GM19193 (cell line): ENCODE measurements around the gene PTPRN2.

Experiments
- POLR2A ChIP-seq: IDR thresholded peaks from 4 replicates; pipeline ENCODE4 v1.6.1; 2011; ENCODE audit not compliant: insufficient read depth, insufficient read length; ENCODE audit errors: extremely low read depth

Gene PTPRN2

GRCh38 chr7:158320328-158320727, 267.3 kb downstream of the PTPRN2 start:
- no peak for TF ChIP-seq POLR2A

DNA sequence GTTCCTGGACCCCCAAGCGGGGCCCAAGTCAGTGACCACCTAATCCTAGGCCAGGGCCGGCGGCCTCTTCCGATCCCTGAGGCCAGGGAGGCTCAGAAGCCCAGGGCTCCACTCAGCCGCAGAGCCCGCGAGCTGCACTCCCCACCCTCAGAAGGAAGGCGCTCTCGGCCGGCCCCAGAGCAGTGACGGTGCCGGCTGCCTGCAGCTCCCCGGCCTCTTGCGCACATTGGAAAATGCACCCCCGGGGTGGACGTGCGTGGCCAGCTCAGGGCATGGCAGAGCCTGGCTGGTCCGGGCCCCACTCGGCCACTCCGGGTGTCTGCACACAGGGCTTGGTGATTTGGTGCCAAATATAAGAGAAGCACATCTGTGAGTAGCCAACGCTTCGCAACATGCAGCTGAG, 269.1 kb downstream of the PTPRN2 start:
- TF ChIP-seq POLR2A = no peak

DNA sequence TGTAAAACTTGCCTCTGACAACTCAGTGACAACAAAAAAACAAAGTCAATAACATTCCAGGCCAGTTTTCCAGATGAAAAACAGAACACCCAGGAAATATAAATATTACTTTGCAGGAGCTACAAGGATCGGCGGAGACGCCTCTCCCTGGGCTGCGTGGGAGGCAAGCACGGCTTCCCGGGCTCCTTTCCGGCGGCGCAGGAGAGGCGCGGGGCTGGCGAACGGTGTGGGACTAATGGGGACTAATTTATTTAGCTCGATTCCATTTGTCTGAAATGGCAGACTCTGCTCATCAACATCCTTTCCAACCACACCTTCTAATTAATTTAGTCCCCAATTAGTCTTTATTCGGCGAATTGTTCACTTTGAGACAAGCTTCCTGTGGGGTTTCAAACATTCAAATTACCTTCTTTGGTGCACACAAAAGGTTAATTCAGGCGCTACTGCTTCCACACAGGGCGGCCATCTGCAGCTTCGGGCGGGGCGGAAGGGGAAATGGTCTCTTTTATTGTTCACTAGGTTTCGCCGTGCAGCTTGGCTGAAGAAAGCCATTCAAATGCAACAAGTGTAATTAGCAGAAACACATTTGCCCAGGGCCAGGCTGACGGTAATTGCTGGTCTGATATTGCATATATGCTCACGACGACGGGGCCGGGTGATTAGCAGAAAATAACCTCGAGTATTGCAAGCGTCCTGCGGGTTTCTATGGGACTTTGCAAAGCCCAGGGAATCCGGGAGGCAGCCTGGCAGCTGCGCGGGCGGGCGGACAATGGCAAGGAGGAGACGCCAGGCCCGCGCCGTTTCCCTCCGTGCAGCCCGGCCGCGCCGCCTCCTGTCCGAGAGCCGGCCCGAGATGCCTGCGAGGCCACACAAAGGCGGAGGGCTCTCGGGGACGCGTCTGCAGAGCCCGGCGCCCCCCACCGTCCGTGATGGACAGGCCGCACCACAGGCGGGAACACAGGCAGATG, 270.1 kb downstream of the PTPRN2 start:
- no peak for TF ChIP-seq POLR2A

DNA sequence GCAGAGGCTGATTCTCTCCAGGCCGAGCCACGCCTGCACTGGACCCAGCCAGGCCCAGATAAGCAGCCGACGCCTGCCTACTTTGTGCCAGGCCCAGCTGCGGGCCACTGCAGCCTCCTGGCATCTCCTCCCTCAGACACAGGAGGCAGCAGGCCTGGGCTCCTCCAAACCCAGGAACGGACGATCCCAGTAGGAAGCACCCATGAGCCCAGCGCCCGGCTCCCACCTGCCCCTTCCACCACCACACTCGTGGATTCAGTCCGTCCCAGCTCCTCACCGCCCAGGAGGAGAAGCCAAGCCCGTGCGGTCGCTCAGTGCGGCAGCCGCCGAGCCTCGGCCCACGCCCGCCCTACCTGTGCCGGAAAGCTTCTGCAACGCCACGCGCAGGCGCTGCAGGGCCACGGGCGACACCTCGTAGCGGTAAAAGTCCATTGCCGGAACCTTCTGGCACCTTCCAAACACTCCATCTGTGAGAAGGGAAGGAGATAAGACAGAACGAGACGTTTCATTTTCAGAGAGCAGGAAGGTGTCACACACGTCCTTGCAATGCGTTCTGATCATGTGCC, 271.1 kb downstream of the PTPRN2 start:
- TF ChIP-seq POLR2A = no peak

- no peak for TF ChIP-seq POLR2A
These were observed 271.7 kb downstream of the PTPRN2 start for GRCh38 chr7:158315881-158316280.

DNA sequence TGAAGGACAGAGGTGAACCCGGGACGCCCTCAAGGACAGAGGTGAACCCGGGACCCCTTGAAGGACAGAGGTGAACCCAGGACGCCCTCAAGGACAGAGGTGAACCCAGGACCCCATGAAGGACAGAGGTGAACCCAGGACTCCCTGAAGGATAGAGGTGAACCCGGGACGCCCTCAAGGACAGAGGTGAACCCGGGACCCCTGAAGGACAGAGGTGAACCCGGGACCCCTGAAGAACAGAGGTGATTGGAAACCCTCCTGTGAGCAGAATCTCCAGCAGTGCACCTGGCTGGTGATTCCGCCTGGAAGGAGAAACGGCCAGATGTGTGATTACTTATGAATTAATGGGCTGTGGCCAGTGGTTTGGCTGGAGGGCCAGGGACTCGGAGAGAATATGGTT, 272.3 kb downstream of the PTPRN2 start:
- TF ChIP-seq POLR2A = no peak

DNA sequence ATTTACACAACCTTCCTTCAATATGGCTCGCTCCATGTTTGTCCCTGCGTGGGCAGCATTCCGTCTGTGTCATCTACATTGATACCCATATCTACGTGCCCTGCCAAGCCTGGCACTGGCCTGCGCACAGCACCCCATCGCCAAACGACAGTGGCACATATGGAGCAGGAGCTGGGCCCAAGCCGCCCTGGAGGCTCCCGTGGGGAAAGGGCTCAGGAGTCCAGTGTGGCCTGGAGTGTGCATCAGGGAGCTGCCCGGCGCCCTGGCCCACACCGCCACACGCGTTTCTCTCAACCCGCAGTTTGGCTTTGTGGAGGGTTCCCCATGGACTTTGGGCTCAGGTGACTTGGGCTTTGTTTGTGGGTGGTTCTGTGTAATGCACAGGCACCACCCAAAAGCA, 273.2 kb downstream of the PTPRN2 start:
- no peak for TF ChIP-seq POLR2A

- no peak for TF ChIP-seq POLR2A
These were observed 273.7 kb downstream of the PTPRN2 start for GRCh38 chr7:158313931-158314330.

DNA sequence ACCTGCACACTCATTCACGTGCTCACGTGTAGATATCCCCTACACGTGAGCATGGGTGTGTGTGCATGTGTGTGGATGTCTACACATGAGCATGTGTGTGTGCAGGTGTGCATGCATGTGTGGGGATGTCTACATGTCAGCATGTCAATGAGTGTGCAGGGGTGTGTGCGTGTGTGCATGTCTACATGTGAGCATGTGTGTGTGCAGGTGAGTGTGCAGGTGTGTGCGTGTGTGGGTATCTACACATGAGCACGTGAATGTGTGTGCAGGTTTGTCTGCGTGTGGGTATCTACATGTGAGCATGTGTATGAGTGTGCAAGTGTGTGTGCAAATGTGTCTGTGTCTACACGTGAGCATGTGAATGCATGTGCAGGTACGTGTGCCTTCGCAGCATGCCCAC, 274.8 kb downstream of the PTPRN2 start:
- TF ChIP-seq POLR2A = no peak

DNA sequence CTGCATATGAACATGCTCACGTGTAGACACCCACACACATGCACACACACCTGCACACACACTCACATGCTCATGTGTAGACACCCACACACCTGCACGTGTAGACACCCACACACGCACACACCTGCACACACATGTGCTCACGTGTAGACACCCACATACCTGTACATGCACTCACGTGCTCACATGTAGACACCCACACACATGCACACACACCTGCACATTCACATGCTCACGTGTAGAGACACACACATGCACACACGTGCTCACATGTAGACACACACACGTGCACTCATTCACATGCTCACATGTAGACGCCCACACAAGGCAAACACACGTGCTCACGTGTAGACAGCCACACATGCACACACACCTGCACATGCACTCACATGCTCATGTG, 275.8 kb downstream of the PTPRN2 start:
- no peak for TF ChIP-seq POLR2A

- no peak for TF ChIP-seq POLR2A
These were observed 276.5 kb downstream of the PTPRN2 start for GRCh38 chr7:158310924-158311666.

GRCh38 chr7:158309868-158310763, 277.5 kb downstream of the PTPRN2 start:
- TF ChIP-seq POLR2A = no peak

DNA sequence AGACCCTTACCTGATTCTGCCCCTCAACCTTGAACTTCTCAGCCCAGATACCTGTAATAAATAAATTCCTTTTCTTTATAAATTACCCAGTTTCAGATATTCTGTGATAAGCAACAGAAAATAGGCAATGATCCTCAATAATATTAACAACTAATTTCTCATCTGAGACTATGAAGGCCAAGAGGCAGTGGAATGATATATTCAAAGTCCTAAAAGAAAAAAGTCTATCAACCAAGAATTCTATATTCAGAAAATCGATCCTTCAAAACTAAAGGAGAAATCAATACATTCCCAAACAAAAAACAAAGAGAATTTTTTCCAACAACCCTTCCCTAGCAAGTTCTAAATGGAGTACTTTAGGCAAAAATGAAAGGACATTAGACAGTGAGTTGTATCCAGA, 279.6 kb downstream of the PTPRN2 start:
- TF ChIP-seq POLR2A = no peak

DNA sequence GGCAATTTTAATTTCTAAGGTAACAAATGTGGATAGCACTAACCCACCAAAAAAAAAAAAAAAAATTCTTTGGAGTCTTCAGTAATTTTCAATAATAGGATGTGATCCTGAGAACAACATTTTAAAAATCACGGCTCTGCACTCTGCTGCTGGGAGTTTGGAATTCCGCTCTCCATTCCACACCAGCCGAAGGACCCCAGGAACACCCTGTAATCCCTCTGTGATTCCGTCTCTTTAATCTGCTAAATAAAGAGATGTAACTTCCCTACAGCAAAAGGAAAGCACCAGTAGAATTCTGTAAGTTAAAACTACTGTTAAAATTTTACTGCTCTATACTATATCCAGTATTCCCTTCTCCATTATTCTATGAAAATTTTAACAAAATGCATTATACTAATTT, 284.5 kb downstream of the PTPRN2 start:
- no peak for TF ChIP-seq POLR2A

- no peak for TF ChIP-seq POLR2A
These were observed 285.2 kb downstream of the PTPRN2 start for GRCh38 chr7:158302274-158303070.

GRCh38 chr7:158301207-158301606, 286.4 kb downstream of the PTPRN2 start:
- TF ChIP-seq POLR2A = no peak
